HS-27A (cell line): Measurements from ENCODE around the gene MAGI2.

Source experiments
- DNase-seq: peaks from one replicate; pipeline ENCODE4 v3.0.0-alpha.2; 2012; ENCODE audit warnings: low read depth, missing footprints

The MAGI2 gene

DNA sequence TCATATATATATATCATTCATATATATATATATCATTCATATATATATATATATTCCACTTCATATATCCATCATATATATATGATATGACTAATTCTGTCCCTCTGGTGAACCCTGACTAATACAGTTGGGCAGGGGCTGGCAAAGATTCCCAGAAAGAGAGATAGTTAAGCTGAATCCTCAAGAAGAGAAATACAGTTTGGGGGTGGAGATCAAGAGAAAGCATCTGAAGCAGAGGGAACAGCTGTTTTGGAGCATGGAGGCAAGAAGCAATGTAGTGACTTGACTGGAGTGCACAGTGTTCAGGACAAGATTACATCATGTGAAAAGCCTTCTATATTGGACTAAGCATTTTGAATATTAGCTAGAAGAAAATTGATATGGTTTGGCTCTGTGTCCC is 540.7 kb downstream of the MAGI2 start:
- no peak for DNase-seq

DNA sequence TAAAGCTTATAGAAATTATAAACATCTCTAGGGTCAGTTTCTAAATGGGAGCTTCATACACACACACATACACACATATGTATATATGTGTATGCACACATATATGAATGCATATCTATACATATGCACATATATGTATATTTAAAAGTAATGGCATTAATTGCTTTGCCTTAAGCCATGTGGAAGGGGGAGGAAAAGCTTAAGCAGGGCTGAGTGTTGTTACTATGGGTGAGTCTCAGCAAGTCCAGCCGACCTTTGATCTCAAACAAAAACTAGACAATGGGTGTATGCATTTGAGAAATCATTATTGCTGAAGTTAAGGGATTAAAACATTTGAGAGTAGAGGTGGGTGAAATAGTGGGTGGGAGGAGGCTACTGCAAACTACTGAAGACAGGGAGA is 546.7 kb downstream of the MAGI2 start:
- no peak for DNase-seq

DNA sequence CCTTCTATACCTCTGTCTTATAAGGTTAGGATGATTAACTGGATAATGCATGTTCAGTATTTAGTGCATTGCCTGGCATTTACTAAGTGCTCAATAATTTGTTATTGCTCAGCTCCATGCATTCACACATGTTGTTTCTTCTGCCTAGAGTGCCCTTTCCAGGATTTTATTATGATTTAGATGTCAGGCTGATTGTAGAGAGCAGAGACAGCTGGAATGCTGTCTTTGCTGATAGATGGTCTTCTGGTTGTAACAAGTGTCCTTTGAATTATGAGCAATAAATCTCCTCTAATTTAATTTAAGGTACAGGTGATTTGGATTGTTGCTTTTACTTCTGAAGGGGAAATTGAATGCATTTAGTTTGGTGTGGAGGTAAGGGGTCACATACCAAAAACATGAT is 548.0 kb downstream of the MAGI2 start:
- DNase-seq: no peak

DNA sequence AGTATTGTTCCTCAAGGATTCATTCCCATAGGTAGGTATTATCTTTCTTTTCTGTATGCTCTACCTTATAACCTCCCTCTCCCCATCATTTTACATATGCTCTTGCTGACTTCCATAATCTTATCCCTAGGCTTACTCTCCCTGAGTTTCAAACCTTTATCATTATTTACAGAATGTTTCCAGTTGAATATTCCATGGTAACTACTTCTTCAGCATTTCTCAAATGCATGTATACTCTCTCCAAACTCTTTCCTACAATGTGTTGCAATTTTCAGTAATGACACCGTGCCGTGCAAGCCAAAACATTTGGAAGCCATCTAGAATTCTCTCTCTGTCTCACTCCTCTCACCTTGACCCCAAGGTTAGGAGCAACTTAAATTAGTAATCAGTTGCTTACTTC is 548.5 kb downstream of the MAGI2 start:
- DNase-seq: no peak

DNA sequence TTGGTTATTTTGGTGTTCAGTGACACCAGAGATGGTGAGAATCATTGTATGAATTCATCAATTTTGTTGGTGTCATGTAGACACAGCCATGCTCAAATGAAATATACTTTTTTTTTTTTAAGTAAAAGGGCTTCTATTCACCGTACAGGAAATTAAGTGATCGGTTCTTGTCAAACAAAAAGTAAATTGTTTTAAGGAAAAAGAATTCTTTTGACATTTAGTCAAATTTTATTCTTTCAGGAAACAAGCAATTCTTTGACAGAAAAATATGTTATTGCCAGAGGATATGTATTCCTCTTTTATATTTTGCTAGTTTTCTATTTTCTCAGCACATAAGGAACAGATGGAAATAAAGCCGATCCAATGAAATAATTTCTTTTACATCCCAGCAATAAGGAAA is 551.9 kb downstream of the MAGI2 start:
- DNase-seq: no peak

DNA sequence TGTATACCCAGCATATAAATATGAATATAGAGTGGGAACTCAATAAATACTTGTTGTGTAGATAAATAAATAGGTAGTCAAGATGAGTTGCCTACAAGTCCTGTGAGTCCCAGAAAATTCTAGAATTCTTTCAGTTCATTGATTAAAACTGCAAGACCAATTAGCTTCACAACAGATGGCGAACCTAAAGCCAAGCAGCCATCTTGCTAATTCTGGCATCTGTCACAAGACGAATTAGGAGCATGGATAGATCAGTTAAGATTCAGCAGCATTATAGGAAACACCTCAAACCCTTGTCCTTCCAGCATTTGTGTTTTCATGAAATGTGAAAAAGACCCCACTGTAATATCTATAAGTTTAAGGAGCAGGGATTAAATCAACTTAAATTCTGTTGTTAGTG is 552.7 kb downstream of the MAGI2 start:
- DNase-seq: no peak

DNA sequence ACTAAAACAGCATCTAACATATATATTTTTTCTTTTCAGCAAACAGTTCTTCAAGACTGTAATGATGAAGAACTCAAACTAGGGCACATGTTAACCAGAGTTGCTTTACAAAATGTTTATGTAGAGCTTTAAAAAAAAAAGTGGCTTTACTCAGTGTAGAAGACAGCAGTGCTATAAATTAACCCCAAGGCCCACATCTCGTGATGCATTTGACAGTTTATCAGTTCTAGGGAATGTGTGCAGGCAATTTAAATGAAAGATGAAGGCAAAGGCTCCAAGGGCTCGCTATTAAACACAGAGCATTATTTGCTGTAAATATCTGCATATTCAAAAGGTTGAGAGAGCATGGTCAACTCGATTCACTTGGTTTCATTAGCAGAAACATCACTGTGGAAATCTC is 558.1 kb downstream of the MAGI2 start:
- no peak for DNase-seq

DNA sequence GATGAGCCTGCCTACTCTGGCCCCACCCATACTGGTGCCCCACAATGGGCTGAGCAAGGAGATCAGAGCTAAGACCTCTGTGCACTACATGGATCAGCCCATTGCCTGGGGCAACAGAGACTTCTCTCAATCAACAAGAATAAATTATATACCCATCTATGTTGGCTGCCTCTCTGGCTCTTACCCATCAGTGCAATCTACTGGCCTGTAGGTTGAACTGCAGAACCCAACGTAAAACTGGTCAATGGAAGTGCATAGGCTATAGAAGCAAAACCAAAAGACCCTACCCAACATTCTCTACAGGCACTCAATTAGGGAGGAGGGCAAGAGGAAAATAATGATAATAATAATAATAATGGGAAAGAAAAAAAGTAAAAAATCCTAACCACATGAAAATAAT is 574.3 kb downstream of the MAGI2 start:
- no peak for DNase-seq

DNA sequence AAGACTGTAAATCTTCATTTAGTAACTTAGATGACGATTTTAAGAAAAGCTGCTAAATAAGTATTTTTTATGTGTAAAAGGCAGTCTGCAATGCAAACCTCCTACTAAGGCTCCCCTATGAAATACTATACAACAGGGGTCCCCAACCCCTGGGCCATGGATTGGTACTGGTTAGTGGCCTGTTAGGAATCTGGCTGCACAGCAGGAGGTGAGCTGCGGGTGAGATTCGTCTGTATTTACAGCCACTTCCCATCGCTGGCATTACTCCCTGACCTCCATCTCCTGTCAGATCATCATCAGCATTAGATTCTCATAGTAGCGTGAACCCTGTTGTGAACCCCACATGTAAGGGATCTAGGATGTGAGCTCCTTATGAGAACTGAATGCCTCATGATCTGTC is 580.4 kb downstream of the MAGI2 start:
- DNase-seq: no peak

DNA sequence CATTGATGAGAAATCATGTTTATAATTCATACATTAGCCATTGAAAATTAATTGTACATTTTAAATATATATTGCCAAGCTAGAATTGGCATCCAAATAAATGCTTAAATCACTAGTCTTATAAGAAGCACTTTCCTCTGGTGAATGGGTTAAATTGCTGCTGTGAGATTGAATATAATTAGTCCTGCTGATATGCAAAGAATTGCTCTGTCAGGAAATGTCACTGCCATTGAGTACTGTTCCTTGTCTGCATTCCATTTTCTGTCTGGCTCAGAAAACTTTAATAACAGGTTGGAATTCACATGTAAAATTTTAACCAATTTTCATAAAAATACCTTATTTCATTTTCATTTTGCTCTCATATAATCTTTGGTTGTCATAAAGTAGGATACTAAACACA is 589.1 kb downstream of the MAGI2 start:
- no peak for DNase-seq

DNA sequence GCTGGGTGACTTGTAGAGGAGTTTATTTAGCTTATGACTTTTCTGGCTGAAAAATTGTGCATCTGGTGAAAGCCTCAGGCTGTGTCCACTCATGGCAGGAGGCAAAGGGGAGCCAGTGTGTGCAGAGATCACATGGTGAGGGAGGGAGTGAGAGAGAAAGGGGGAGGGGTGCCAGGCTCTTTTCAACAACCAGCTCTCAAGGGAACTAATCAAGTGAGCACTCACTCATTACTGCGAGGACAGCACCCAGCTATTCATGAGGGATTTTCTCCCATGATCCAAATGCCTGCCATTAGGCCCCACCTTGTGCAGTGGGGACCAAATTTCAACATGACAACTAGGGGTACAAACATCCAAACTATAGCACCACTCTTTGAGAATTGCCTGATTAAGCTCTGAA is 590.2 kb downstream of the MAGI2 start:
- DNase-seq: no peak

DNA sequence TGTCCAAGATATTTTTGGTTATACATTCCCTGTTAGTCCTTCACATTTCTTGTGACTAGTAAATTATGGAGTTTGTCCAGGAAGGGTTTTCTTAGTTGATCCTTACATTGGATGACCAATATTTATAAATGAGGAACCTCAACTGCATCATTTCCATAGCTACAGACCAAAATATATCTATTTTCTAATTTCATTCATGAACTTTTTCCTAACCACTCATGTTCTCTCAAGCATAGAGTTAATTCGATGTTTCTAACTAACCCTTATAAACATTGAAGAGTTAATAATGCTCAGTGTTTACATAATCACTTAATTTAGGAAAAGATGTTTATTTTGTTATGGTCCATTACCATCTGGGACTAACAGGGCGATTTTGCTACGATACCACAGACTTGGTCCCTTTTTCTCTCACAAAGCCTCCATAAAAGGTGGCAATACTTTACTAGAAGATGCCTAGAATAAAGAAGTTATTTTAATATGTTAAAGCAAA is 591.0 kb downstream of the MAGI2 start:
- no peak for DNase-seq

DNA sequence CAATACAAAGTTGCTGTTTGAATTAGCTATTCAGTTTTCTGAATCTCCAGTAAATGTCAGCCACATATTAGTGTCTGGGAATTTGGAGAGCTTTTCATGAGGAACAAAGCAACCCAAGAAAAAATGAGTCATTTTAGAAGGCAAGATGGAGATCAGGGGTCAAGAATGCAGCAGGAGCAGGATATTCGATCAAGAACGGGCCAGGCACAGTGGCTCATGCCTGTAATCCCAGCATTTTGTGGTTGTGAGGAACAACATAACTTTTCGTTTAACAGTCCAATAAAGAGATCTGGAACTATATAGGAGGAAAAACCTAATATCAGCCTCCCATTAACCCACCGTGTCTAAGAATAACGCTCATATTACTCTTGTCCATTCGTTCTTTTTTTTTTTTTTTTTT is 600.5 kb downstream of the MAGI2 start:
- DNase-seq: peak; percentile 68

DNA sequence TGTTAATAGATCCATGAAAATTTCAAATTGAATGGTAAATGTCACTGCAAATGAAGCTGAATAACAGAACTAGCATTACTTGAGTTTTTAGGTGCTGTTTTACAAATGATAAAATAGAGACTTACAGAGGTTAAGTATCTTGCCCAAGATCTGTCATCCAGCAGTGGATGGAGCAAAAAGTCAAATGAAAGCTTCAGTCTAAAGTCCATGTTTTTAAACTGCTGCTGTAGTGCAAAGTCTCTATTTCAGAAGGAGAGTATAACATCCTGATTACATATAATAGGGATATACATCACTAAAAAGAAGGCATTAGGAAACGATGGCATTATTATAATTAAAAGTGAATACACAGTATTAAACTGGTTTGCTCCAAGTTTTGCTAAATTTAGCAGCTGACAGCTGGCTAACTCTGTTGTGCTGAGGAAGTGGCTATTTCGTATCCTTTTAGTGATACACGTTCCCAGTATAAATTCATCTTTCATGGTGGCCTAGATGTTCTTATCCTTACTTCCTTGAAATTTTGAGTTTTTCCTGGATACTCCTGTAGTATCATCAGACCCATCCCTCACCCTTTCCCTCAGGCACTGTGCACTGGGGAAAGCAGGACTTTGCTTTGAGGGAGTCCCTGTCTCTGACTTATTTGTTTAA is 603.2 kb downstream of the MAGI2 start:
- no peak for DNase-seq

DNA sequence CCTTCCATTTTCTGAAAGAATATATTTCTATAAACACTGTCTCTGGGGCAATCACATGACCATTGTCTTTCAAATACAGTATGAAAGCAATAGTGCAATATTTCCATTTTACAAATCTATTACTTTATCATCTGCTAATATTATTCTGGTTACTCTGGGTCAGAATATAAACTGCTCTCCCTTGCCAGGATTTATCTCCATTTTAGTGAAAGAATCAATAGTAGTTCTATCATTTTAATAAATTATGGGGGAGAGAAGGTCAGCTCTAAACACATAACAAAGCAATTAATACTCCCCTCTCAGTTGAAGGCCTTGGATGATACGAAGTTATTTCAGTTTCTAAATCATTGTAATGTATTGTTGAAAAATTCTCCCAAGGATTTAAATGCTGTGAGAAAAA is 608.3 kb downstream of the MAGI2 start:
- DNase-seq: no peak

DNA sequence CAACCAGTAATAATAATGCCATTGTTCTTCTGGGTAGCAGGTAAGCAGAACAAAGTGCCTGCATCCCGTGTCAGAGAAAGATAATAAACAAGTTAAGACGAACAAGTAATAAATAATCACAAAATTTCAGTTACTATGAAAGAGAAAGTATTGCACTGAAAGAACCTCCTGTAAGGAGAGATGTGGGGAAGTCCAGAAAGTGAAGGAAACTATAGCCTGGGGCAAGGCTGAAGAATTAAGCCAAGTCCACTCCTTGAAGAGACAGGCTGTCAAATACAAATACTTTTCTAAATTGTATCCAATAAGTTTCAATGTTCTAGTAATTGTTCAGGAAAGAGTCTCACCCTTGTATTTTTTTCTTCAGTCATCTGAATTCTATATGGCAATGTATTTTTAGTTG is 611.4 kb downstream of the MAGI2 start:
- no peak for DNase-seq

DNA sequence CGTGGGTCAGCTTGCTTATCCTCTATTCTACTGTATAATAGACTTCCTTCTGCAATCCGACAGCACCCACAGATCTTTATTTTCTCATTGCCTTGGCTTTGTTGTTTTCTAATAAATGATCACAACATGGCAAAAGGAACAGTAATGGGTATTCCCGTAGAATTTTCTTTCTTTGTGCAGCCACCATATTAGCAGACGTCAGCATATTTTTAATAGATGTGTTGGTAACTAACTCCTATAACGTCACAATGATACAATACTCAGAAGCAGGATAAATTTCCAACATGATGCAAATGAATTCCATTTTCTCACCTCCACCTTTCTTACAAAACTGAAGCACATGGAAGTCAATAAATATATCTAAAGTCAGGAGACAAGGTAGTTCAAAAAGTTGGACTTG is 617.6 kb downstream of the MAGI2 start:
- DNase-seq: no peak

DNA sequence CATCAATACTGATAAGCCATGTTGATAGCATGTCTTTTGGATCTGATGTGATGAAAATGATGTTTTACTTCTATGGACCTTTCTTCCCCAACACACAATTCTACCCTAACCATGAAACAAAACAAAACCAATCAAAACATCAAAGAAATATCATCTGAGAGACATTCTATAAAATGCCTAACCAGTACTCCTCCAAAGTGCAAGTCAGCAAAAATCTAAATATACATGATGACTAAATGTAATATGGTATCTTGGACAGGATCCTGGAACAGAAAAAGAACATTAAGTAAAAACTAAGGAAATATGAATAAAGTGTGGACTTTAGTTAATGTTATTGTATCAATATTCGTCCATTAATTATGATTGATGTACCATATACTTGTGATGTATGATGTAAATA is 625.1 kb downstream of the MAGI2 start:
- no peak for DNase-seq

DNA sequence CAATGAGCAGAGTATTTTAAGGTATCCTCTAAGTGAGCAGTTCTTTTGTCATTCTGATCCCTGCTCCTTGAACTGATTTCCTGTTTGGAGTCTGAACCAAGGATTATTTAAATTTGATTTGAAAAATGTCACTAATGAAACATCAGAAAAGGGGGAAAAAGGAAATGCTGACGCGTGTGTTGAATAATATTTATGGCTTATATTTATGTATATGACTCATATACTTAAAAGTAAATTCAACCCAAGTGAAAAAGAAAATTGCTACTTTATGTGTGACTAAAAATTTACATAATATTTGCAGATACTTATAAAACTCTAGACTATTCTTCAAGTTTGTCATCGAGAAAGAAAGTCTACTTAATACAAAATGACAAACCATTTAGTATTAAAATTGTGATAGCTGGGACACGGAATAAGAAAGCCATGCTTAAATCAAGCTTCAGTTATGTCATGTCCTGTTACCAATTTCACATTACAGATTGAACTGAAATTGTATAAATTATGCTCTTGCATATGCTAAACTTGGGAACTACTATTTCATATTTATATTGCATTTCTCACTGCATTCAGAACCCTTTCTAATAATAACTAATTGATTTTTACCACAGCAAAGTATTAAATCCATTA is 649.9 kb downstream of the MAGI2 start:
- DNase-seq: no peak

DNA sequence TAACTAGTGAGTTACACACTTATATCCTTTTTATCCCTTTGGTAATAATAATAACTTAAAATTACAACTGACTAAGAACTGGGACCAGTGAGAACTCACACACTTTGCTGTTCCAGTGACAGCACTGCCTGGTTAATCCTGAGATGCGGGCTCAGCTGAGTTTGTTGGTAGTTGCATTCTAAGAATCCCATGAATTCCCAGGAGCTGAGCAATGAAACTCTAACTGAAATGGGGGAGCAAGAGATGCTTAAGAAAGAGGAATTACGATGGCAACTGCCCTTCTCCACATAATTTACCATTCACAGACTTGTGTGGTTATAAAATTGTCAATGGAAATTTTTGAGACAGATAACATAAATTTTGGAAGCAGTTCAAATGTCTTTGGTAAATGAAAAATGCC is 659.4 kb downstream of the MAGI2 start:
- DNase-seq: peak; percentile 62

DNA sequence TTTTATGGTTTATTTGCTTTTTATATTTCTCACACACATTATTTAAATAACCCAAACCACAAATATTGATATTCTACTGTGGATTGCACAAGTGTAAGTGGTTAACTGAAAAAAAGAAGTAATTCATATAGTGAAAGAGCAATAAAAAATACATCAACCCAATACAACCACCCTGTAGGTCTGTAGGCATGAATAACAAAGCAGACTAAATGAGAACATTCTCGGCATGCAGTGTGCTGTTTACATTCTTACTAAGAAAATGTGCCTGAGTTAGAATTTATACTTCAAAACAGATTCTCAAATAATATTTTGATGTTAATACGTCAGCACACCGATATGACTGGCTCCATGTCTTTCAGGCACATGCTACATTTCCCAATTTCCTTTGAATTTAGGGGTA is 660.8 kb downstream of the MAGI2 start:
- DNase-seq: no peak

DNA sequence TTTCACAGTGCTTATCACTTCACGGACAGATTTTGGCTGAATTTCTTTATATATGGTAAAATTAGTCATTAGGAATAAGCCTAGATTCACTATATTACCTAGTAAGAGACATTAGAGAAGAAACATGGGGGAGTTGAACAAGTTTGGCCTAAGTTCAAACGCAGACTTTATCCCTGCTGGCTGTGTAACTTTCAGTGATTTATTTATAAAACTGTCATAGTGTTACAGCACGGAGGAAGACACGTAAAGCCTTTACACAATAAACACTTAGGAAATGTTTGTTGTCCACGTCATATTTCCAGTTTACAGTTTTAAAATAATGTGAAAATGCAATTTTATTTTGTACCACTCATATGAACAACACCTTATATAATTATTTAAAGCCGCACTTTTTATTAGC is 661.5 kb downstream of the MAGI2 start:
- no peak for DNase-seq

DNA sequence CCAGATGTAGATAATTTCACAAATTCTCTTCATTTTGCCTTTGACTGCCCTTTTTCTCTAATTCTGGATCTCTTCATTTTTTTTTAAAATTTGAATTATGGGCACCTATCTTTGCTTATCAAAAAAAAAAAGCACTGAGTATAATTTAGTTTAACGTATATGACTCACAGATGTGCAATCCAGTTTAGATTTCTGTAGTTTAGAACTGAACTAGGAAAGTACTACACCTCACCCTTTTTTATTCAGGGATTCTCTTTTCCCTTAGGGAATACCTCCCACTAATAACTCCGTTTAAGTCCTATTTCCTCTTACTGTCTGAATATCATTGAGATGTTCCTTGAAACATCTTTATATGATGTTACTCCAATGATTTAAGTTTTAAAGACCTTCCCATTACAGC is 665.0 kb downstream of the MAGI2 start:
- DNase-seq: no peak

DNA sequence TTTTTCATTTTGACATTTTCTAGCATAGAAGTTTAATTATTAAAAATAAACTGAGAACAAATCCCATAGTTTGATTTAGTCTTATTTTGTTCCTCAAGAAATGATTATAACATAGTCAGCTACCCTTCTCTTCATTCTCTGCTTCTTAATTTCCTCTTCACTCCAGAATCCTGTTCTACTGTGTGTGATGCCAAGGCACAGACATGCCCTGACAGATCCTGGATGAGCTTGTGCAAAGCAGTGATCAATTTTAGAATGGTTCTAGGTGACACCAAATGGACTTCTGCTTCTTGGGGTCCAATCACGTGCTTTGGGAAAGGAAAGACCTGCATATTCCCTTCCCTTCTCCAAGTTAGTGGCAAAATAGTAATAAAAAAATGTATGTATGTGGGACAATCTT is 665.6 kb downstream of the MAGI2 start:
- DNase-seq: no peak
